HG03342 (cell line): ENCODE measurements around the gene NSUN6.

Source experiments
- ATAC-seq: cut with Tn5 transposase; IDR thresholded peaks from one replicate; pipeline ENCODE4 v1.9.1; 2021; ENCODE audit warnings: mild to moderate bottlenecking, moderate library complexity; ENCODE audit not compliant: unreplicated experiment

NSUN6 gene

GRCh38 chr10:18505456-18506118 lies 145.8 kb downstream of the NSUN6 start:
- ATAC-seq, result no peak

GRCh38 chr10:18504161-18504560 lies 147.2 kb downstream of the NSUN6 start:
- no peak for ATAC-seq

GRCh38 chr10:18501629-18502028 lies 149.8 kb downstream of the NSUN6 start:
- ATAC-seq, result no peak

GRCh38 chr10:18501198-18501597 lies 150.2 kb downstream of the NSUN6 start:
- peak; percentile 72 for ATAC-seq

- ATAC-seq, result no peak
Observed at GRCh38 chr10:18500576-18500975, 150.8 kb downstream of the NSUN6 start.

- ATAC-seq, result no peak
Observed at GRCh38 chr10:18498998-18499397, 152.4 kb downstream of the NSUN6 start.

- ATAC-seq, result no peak
Observed at GRCh38 chr10:18497806-18498369, 153.5 kb downstream of the NSUN6 start.
